NOMO-1 treated with dmso at 0.1 percent for 144 hours (cell line): ENCODE results near the gene PDE11A.
A peak's percentile ranks its signal among the peaks of the same experiment; 100 is the strongest.

ENCODE experiments used
- DNase-seq: peaks from one replicate; lab custom pipeline; 2025; ENCODE audit not compliant: unreplicated experiment; lab: John Stamatoyannopoulos, UW

PDE11A gene

GRCh38 chr2:177771191-177771590, 301.4 kb downstream of the PDE11A start:
- no peak for DNase-seq

GRCh38 chr2:177767768-177768167, 304.8 kb downstream of the PDE11A start:
- DNase-seq: no peak

GRCh38 chr2:177765698-177766097, 306.9 kb downstream of the PDE11A start:
- no peak for DNase-seq

GRCh38 chr2:177763531-177764265, 308.9 kb downstream of the PDE11A start:
- DNase-seq: peak; percentile 60

GRCh38 chr2:177759443-177759842, 313.1 kb downstream of the PDE11A start:
- no peak for DNase-seq

GRCh38 chr2:177758591-177759371, 313.8 kb downstream of the PDE11A start:
- no peak for DNase-seq

GRCh38 chr2:177756336-177756735, 316.2 kb downstream of the PDE11A start:
- DNase-seq: no peak

DNA sequence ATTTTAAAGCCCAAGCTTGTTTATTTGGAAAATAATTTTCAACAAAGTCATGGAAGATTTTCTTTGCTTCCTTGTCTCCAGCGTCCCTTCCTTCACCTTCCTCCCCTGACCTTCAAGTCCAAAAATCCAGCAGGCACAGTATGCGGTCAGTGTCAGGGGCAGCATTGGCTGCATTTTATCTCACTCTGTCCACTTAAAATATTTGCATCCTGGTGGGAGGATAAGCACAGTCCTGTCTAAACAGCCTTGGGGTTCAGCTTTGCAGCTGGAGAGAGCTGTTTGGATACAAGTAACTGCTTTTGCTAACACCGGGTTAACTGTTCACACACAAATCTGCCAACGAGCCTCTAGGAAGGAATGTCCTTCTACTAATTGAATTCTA, 318.1 kb downstream of the PDE11A start:
- no peak for DNase-seq

DNA sequence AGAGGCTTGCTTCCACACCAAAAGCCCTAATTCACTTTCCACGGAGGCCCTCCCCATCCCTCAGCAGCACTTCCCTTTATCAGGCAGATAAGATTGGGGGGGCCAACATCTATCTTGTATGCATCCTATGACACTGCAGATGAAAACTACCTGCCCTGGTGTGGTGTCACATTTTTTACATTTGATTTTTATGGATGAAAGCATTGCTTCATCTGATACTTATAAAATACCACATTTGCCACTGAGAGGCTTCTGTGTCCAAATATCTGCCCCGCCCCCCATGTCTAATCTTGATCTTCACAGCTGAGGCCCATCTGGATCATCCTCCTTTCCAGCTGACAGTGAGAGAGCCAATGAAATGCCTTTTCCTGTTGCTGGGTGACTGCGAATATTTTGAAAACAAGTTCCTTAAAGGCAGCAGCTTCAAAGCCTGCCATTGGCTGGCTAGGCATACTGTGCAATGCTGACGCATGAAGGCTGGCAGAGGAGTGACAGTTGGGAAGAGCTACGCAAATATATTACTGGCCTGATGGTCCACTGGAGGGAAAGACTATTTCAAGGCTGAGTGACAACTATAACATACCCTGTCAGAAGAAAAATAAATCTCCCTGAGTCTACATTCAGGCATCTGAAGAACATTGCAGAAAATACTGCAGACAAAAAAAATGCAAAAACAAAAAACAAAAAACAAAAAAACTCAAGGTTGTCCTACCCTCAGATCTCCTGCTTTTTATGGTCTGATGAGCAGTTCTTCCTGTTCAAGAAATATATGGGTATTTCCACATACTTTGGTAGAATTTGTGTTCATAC, 318.7 kb downstream of the PDE11A start:
- DNase-seq: no peak

GRCh38 chr2:177748360-177748759, 324.2 kb downstream of the PDE11A start:
- DNase-seq: no peak

- DNase-seq: no peak
Observed at GRCh38 chr2:177747384-177747783, 325.2 kb downstream of the PDE11A start.

GRCh38 chr2:177746358-177746757, 326.2 kb downstream of the PDE11A start:
- no peak for DNase-seq

GRCh38 chr2:177745531-177745930, 327.0 kb downstream of the PDE11A start:
- no peak for DNase-seq

DNA sequence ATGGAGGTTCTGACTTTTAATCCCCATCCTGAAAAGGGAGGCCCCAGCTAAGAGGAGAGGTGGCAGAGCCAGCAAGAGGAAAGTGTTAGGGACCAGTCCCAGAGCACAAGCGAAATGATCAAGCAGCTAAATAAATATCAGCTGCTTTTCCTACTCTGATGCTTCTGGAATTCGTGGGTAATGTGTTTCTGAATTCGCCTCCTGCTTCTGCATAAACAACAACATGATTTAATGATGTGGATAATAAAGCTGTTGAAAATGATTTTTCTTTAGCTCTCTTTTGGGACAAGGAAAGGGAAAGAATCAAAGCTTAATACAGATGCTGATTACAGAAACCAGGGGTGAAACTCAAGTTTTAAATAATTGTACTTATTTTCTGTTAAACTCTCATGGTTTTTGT, 329.7 kb downstream of the PDE11A start:
- DNase-seq: no peak

DNA sequence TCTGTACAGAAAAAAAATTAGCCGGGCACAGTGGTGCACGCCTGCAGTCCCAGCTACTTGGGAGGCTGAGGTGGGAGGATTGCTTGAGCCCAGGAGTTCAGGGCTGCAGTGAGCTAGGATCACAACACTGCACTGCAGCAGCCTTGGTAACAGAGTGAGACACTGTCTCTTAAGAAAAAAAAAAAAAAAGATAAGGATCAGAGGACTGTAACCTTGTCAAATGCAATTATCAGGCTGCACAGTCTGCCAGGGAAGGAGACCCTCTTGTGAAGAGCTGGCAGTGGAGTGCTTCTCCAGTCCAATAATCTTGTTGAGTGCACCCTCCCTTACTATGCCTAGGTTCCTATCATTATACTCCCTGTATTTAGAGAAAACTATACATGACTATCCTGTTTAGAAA, 330.7 kb downstream of the PDE11A start:
- no peak for DNase-seq

- DNase-seq: no peak
Observed at GRCh38 chr2:177740700-177741099, 331.9 kb downstream of the PDE11A start.

- DNase-seq: no peak
Observed at GRCh38 chr2:177738461-177739235, 333.9 kb downstream of the PDE11A start.

- DNase-seq: no peak
Observed at GRCh38 chr2:177735318-177735803, 337.2 kb downstream of the PDE11A start.

- no peak for DNase-seq
Observed at GRCh38 chr2:177733322-177733855, 339.2 kb downstream of the PDE11A start.

GRCh38 chr2:177731384-177731783, 341.2 kb downstream of the PDE11A start:
- DNase-seq: no peak
